Uterus (tissue), 4 donors: ENCODE measurements around the gene VWA3B. TPM values are rescaled to one million over a fixed set of nuclear protein-coding genes. Genes with fewer than 3 reads are reported as not detected.
"Not testable (repeated sequence)": the region's sequence is repeated elsewhere in the genome, so short reads cannot be mapped to it uniquely, and the experiment has no call there.

Experiments used
- DNase-seq, 2 donors: peaks; one replicate each; pipeline ENCODE4 v3.0.0-alpha.2; 2019 to 2020
- H3K27ac ChIP-seq, 2 donors: fragments of 200-600 bp; sonication (generic); 1 replicate in 1 of 2; 2 replicates in 1 of 2; pipeline ENCODE4 v1.5.1; 2016 to 2018
- H3K27me3 ChIP-seq, 2 donors: fragments of 200-600 bp; sonication (generic); one replicate each; pipeline ENCODE4 v1.5.1; 2018 to 2019; ENCODE audit warnings: control low read depth in 1 of 2
- H3K36me3 ChIP-seq, 2 donors: fragments of 200-600 bp; sonication (generic); one replicate each; pipeline ENCODE4 v1.5.1; 2019; ENCODE audit warnings: control low read depth in 1 of 2
- H3K4me1 ChIP-seq, 2 donors: fragments of 200-600 bp; sonication (generic); one replicate each; pipeline ENCODE4 v1.5.1; 2018 to 2019; ENCODE audit warnings: control low read depth in 1 of 2
- H3K4me3 ChIP-seq, 2 donors: fragments of 200-600 bp; sonication (generic); 1 replicate in 1 of 2; 2 replicates in 1 of 2; pipeline ENCODE4 v1.5.1; 2018 to 2019; ENCODE audit warnings: mild to moderate bottlenecking in 1 of 2
- H3K9me3 ChIP-seq, 2 donors: fragments of 200-600 bp; sonication (generic); one replicate each; pipeline ENCODE4 v1.5.1; 2019; ENCODE audit warnings: control low read depth in 1 of 2
- CTCF ChIP-seq, 4 experiments: fragments of 200-600 bp in 2 of 4; fragments of 450-650 bp in 2 of 4; sonication (generic) in 2 of 4; IDR thresholded peaks; one replicate each; pipeline ENCODE4 v1.5.1; 2016 to 2019; ENCODE audit warnings: antibody characterized with exemption in 4 of 4, mild to moderate bottlenecking in 2 of 4, moderate library complexity in 1 of 4
- POLR2A ChIP-seq, 2 donors: fragments of 450-650 bp; IDR thresholded peaks; one replicate each; pipeline ENCODE4 v1.6.1; 2016; ENCODE audit warnings: antibody characterized with exemption in 2 of 2, mild to moderate bottlenecking in 1 of 2, moderate library complexity in 1 of 2
- intact Hi-C: fragments of 100-400 bp; cut with DNase I; formaldehyde crosslinking; loops from one replicate; pipeline ENCODE4 v1.15.1; 2023; ENCODE audit warnings: low total_unique reads
- total RNA-seq, 4 donors: library from RNA; depleted of rRNA in 3 of 4; stranded (reverse); fragments of >200 nt in 3 of 4; gene quantifications; one replicate each; pipeline versions ENCODE4 v1.1.0 to v1.2.4, GENCODE V29; 2014 to 2023
- donor health status: DM: yes; HTN: yes; CAD: no.

VWA3B gene
- total RNA-seq, 4 donors from 2014 or later = 0.98 to 2.1 TPM; not detected in 2

- TF ChIP-seq POLR2A (IDR thresholded peaks at IDR 0.05) = no peak
- TF ChIP-seq CTCF (IDR thresholded peaks at IDR 0.05) = no peak
- Histone ChIP-seq H3K4me1 (no peaks in the 10 kb centered on the region), H3K27ac (no peak overlapping the region), H3K4me3 (no peak overlapping the region), H3K27me3 (no peaks in the 10 kb centered on the region), H3K9me3 (no peaks in the 10 kb centered on the region), H3K36me3 (no peaks in the 10 kb centered on the region)
- no peak for DNase-seq
- intact Hi-C loops = no loop called here
Measured at GRCh38 chr2:98128556-98129109, 41.7 kb downstream of the VWA3B start.

GRCh38 chr2:98130073-98130472 is 43.1 kb downstream of the VWA3B start:
- intact Hi-C loops = not testable (repeated sequence)

GRCh38 chr2:98134172-98135005 is 47.4 kb downstream of the VWA3B start:
- no peak overlapping the region for H3K4me3 ChIP-seq
- intact Hi-C loops = no loop called here
- DNase-seq = no peak
- no peaks in the 10 kb centered on the region for H3K27me3 ChIP-seq
- TF ChIP-seq CTCF (IDR thresholded peaks at IDR 0.05) (no peak), POLR2A (IDR thresholded peaks at IDR 0.05) (no peak)
- H3K27ac ChIP-seq = no peak overlapping the region
- no peaks in the 10 kb centered on the region for H3K9me3 ChIP-seq
- H3K4me1 ChIP-seq = no peaks in the 10 kb centered on the region
- H3K36me3 ChIP-seq = no peaks in the 10 kb centered on the region

More at GRCh38 chr2:98130073-98130472, 43.1 kb downstream of the VWA3B start:
- DNase-seq, H3K9me3 ChIP-seq, H3K4me1 ChIP-seq, H3K36me3 ChIP-seq, H3K4me3 ChIP-seq, H3K27me3 ChIP-seq, H3K27ac ChIP-seq: not testable (repeated sequence)

DNA sequence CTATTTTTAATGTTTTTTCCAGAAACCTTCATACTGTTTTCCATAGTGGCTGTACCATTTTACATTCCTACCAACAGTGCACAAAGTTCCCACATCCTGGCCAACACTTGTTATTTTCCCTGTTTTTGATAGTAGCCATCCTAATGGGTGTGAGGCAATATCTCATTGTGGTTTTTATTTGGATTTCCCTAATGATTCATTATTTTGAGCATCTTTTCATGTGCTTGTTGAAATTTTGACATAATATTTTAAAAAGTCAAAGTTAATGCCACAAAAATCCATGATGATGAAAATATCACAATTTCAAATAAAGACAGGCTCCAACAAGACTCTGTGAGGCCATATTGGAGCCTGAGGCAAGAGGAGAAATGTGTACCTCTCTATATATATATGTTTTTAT is 50.2 kb downstream of the VWA3B start:
- DNase-seq = no peak
- H3K4me3 ChIP-seq = no peak overlapping the region
- H3K4me1 ChIP-seq = no peaks in the 10 kb centered on the region
- intact Hi-C loops = no loop called here
- H3K27me3 ChIP-seq = no peaks in the 10 kb centered on the region
- no peaks in the 10 kb centered on the region for H3K36me3 ChIP-seq
- no peak for TF ChIP-seq POLR2A (IDR thresholded peaks at IDR 0.05)
- no peak for TF ChIP-seq CTCF (IDR thresholded peaks at IDR 0.05)
- H3K27ac ChIP-seq = no peak overlapping the region
- no peaks in the 10 kb centered on the region for H3K9me3 ChIP-seq

GRCh38 chr2:98138978-98139377 is 52.0 kb downstream of the VWA3B start:
- not testable (repeated sequence) for H3K36me3 ChIP-seq, DNase-seq

GRCh38 chr2:98140210-98140609 is 53.2 kb downstream of the VWA3B start:
- intact Hi-C loops = no loop called here
- DNase-seq = no peak

More at GRCh38 chr2:98138978-98139377, 52.0 kb downstream of the VWA3B start:
- H3K27ac ChIP-seq, H3K27me3 ChIP-seq, intact Hi-C loops, H3K9me3 ChIP-seq, H3K4me3 ChIP-seq, H3K4me1 ChIP-seq: not testable (repeated sequence)

More at GRCh38 chr2:98140210-98140609, 53.2 kb downstream of the VWA3B start:
- H3K27me3 ChIP-seq = no peaks in the 10 kb centered on the region
- TF ChIP-seq POLR2A (IDR thresholded peaks at IDR 0.05) (no peak), CTCF (IDR thresholded peaks at IDR 0.05) (no peak)
- H3K9me3 ChIP-seq = no peaks in the 10 kb centered on the region
- no peak overlapping the region for H3K27ac ChIP-seq
- H3K36me3 ChIP-seq = no peaks in the 10 kb centered on the region
- H3K4me1 ChIP-seq = no peaks in the 10 kb centered on the region
- H3K4me3 ChIP-seq = no peak overlapping the region
